Right cardiac atrium (tissue), 5 donors: ENCODE data around the gene FBXO48. TPM values are rescaled to one million over a fixed set of nuclear protein-coding genes. Genes with fewer than 3 reads are reported as not detected.

Experiments used
- ATAC-seq, 2 donors: fragments of 200-7000 bp; cut with Tn5 transposase; one replicate each; pipeline versions ENCODE4 v1.8.0 to v1.9.1; 2020; ENCODE audit warnings: moderate library complexity in 2 of 2, mild to moderate bottlenecking in 1 of 2
- DNase-seq, 3 donors: peaks; one replicate each; pipeline ENCODE4 v3.0.0-alpha.2; 2020
- H3K27ac ChIP-seq: one replicate; pipeline ENCODE4 v1.5.1; 2013; ENCODE audit warnings: mild to moderate bottlenecking, low read length, control low read depth, moderate library complexity
- H3K27me3 ChIP-seq: one replicate; pipeline ENCODE4 v1.6.1; 2013; ENCODE audit not compliant: control insufficient read depth, insufficient read depth
- H3K4me1 ChIP-seq: one replicate; pipeline ENCODE4 v1.6.1; 2013; ENCODE audit warnings: low read length; ENCODE audit not compliant: control insufficient read depth, insufficient read depth
- H3K4me3 ChIP-seq: one replicate; pipeline ENCODE4 v1.5.1; 2013; ENCODE audit warnings: low read length, control low read depth
- H3K9me3 ChIP-seq: one replicate; pipeline ENCODE4 v1.6.1; 2013; ENCODE audit warnings: low read length; ENCODE audit not compliant: control insufficient read depth
- WGBS: extraction: QIAGEN DNeasy Blood & Tissue Kit; methylation state at CpG from one replicate; pipeline ENCODE4 v1.1.7; 2013; 5-methylcytosine and 5-hydroxymethylcytosine counted together
- intact Hi-C, 4 donors: fragments of 100-400 bp; cut with DNase I; formaldehyde crosslinking; loops; one replicate each; pipeline versions ENCODE4 v1.11.0 to v1.14.0; 2022 to 2023
- polyA plus RNA-seq: library from polyadenylated mRNA; stranded (reverse); fragments of 200-250 nt; gene quantifications from one replicate; pipeline ENCODE4 v1.2.3, GENCODE V29; 2013
- total RNA-seq, 4 donors: library from RNA; stranded (reverse); fragmentation: NEBNext Ultra II Directional; extraction: Animal tissue kit (Norgen Biotek cat#: 25700); gene quantifications; one replicate each; pipeline ENCODE4 v1.2.1, GENCODE V29; 2021
- donor health status: healthy with polysubstance abuse.
- donor health status: DM: no; HTN: yes; CAD: no.
- donor health status: DM: no; HTN: no; CAD: no.
- donor health status: DM: no; HTN: yes; CAD: no; lungs with severe emphysema.
- donor health status: DM: yes; HTN: yes; CAD: no.

FBXO48 gene
- total and polyA plus RNA-seq, 5 donors: 0.42 to 1.1 (median 0.94) TPM

DNA sequence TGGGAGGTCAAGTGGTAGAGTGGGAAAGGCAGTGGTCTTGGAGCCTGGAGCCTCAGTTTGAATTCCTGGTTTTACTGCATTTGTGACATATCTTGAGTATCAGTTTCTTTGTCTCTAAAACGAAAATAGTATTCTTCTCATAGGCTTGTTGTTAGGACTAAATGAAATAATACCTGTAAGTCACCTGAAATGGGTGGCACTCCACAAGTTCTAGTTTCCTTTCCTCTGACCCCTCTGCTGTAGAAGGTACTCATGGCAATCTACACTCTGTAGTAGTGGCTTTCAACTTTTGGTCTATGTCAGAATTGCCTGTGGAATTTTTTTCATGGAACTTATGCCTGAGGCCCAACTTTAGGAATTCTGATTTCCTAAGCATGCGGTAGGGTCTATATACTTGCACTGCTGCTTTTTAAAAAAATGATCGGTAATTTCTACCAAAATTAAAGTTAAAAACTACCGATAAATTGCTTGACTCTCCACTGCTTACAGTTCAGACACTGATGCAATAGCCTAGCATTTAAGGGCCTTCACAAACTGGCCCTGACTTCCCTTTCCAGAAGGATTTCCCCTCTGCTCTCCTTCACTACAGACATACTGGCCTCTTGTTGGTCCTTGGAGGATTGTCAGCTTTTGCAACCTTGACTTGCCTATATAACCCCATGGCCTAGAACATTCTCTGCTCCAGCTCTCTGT, 54.8 kb downstream of the FBXO48 start:
- DNase-seq (no peak), ATAC-seq (peak in 1 of 2 donors; percentile 17)
- H3K4me3 ChIP-seq: no peak overlapping the region
- no peaks in the 10 kb centered on the region for H3K9me3 ChIP-seq
- no peaks in the 10 kb centered on the region for H3K27me3 ChIP-seq
- no peak overlapping the region for H3K27ac ChIP-seq
- 72% methylated on average over 4 of the region's 4 CpGs for WGBS
- H3K4me1 ChIP-seq: peaks cover 4% of the 10 kb centered on the region
- intact Hi-C loops: no loop called here

GRCh38 chr2:68411397-68412126, 55.5 kb downstream of the FBXO48 start:
- DNase-seq (no peak), ATAC-seq (peak; percentile 36 to 54)
- H3K4me3 ChIP-seq: no peak overlapping the region
- peaks cover 4% of the 10 kb centered on the region for H3K4me1 ChIP-seq
- no peaks in the 10 kb centered on the region for H3K9me3 ChIP-seq
- WGBS: 46% methylated on average over 4 of the region's 4 CpGs
- intact Hi-C loops: no loop called here
- H3K27me3 ChIP-seq: no peaks in the 10 kb centered on the region
- no peak overlapping the region for H3K27ac ChIP-seq

Other genes with a start within 250 kb of the FBXO48 start
- 10 to 100 TPM; 37.9 to 46.2 (median 42.9) TPM for gene PPP3R1, start 214.8 kb downstream of the FBXO48 start, total RNA-seq
- 21.4 TPM for gene PPP3R1, start 214.8 kb downstream of the FBXO48 start, polyA plus RNA-seq
- gene CNRIP1, start 147.3 kb downstream of the FBXO48 start, total RNA-seq: 10 to 100 TPM; 16.9 to 24.1 (median 20.0) TPM
- gene CNRIP1, start 147.3 kb downstream of the FBXO48 start, polyA plus RNA-seq: 16.8 TPM
- 1 to 10 TPM; 4.0 to 6.6 (median 4.3) TPM for gene PLEK, start 102.0 kb downstream of the FBXO48 start, total RNA-seq
- gene PLEK, start 102.0 kb downstream of the FBXO48 start, polyA plus RNA-seq: 1.3 TPM
- 1 to 10 TPM; 6.2 to 7.6 (median 6.7) TPM for gene APLF, start 291 bp upstream of the FBXO48 start, total RNA-seq
- 0.72 TPM for gene APLF, start 291 bp upstream of the FBXO48 start, polyA plus RNA-seq
- not detected for gene PROKR1, start 176.3 kb upstream of the FBXO48 start, total RNA-seq
- gene PROKR1, start 176.3 kb upstream of the FBXO48 start, polyA plus RNA-seq: 0.02 TPM